GM12878 (cell line): ENCODE data around the gene ARHGAP45. TPM values are rescaled to one million over a fixed set of nuclear protein-coding genes. Genes with fewer than 3 reads are reported as not detected.
A peak's percentile ranks its signal among the peaks of the same experiment; 100 is the strongest.

ENCODE experiments used
- ATF7 ChIP-seq: fragments of 450-650 bp; IDR thresholded peaks from 2 replicates; pipeline ENCODE4 v1.6.1; 2016; ENCODE audit warnings: low read depth, mild to moderate bottlenecking
- EED ChIP-seq: sonication (generic); IDR thresholded peaks from 2 replicates; pipeline ENCODE4 v1.6.1; 2016; ENCODE audit warnings: antibody characterized with exemption, low read depth
- EP300 ChIP-seq, 2 experiments: fragments of 150-350 bp in 1 of 2; IDR thresholded peaks; 2 replicates each; pipeline ENCODE4 v1.6.1; 2011 to 2012; ENCODE audit warnings: low read depth in 2 of 2, low read length in 2 of 2, borderline replicate concordance in 1 of 2, improper control_type of control experiment in 1 of 2, inconsistent platforms in 1 of 2; ENCODE audit not compliant: control insufficient read depth in 1 of 2
- ESRRA ChIP-seq: IDR thresholded peaks from 2 replicates; pipeline ENCODE4 v1.6.1; 2012; ENCODE audit warnings: mild to moderate bottlenecking, low read length, improper control_type of control experiment
- FOXM1 ChIP-seq: IDR thresholded peaks from 2 replicates; pipeline ENCODE4 v1.6.1; 2012; ENCODE audit warnings: low read depth, mild to moderate bottlenecking, inconsistent platforms, low read length, moderate library complexity
- GATAD2B ChIP-seq: fragments of 450-650 bp; conservative IDR thresholded peaks from 2 replicates; pipeline ENCODE4 v1.6.1; 2017; ENCODE audit warnings: low read depth, mild to moderate bottlenecking, moderate library complexity
- IKZF1 ChIP-seq: fragments of 450-650 bp; conservative IDR thresholded peaks from 2 replicates; pipeline ENCODE4 v1.6.1; 2017; ENCODE audit warnings: antibody characterized with exemption, mild to moderate bottlenecking
- IKZF2 ChIP-seq, 2 experiments: fragments of 450-650 bp; IDR thresholded peaks; 2 replicates each; pipeline ENCODE4 v1.6.1; 2017; ENCODE audit warnings: mild to moderate bottlenecking in 2 of 2, moderate library complexity in 2 of 2
- IRF4 ChIP-seq: IDR thresholded peaks from 2 replicates; pipeline ENCODE4 v1.6.1; 2011; ENCODE audit warnings: low read depth, low read length
- JUNB ChIP-seq: IDR thresholded peaks from 2 replicates; pipeline ENCODE4 v1.6.1; 2016; ENCODE audit warnings: antibody characterized with exemption, mild to moderate bottlenecking
- NFYB ChIP-seq: IDR thresholded peaks from 2 replicates; pipeline ENCODE4 v1.6.1; 2011; ENCODE audit warnings: low read depth, mild to moderate bottlenecking, low read length, improper control_type of control experiment, moderate library complexity; ENCODE audit not compliant: insufficient read depth
- NRF1 ChIP-seq: conservative IDR thresholded peaks from 2 replicates; pipeline ENCODE4 v1.6.1; 2011; ENCODE audit warnings: mild to moderate bottlenecking, low read depth, low read length, improper control_type of control experiment
- POLR2A ChIP-seq: IDR thresholded peaks from 2 replicates; pipeline ENCODE4 v1.6.1; 2011; ENCODE audit warnings: low read depth, mild to moderate bottlenecking, low read length
- RELA ChIP-seq: fragments of 450-650 bp; IDR thresholded peaks from 2 replicates; pipeline ENCODE4 v1.8.0; 2014; ENCODE audit warnings: borderline replicate concordance; ENCODE audit not compliant: partially characterized antibody
- SIN3A ChIP-seq: IDR thresholded peaks from 2 replicates; pipeline ENCODE4 v1.6.1; 2012; ENCODE audit warnings: low read depth, low read length, improper control_type of control experiment
- TCF12 ChIP-seq: IDR thresholded peaks from 2 replicates; pipeline ENCODE4 v1.6.1; 2011; ENCODE audit warnings: low read depth, mild to moderate bottlenecking, low read length
- WRNIP1 ChIP-seq: IDR thresholded peaks from 2 replicates; pipeline ENCODE4 v1.6.1; 2011; ENCODE audit warnings: low read depth, low read length, improper control_type of control experiment, borderline replicate concordance
- ZNF384 ChIP-seq: IDR thresholded peaks from 2 replicates; pipeline ENCODE4 v1.6.1; 2012; ENCODE audit warnings: low read depth, mild to moderate bottlenecking, low read length, improper control_type of control experiment, borderline replicate concordance
- ZNF622 ChIP-seq: fragments of 450-650 bp; IDR thresholded peaks from 2 replicates; pipeline ENCODE4 v1.6.1; 2017; ENCODE audit warnings: mild to moderate bottlenecking, inconsistent platforms
- polyA plus RNA-seq, 11 experiments: library from polyadenylated mRNA; depleted of rRNA in 4 of 11; unstranded in 6 of 11; stranded (reverse) in 5 of 11; fragments of >200 nt; fragmentation: Nextera tagmentation in 4 of 11; fragmentation: Illumina TruSeq in 1 of 11; extraction: Ambion mirVana in 4 of 11; extraction: Trizol in 1 of 11; gene quantifications; 1 replicate in 1 of 11; 2 replicates in 10 of 11; pipeline versions ENCODE4 v1.2.1 to v1.2.3, GENCODE V29; 2011 to 2016; ENCODE audit warnings: inconsistent platforms in 2 of 11, missing spikeins in 2 of 11, low read depth in 1 of 11
- total RNA-seq, 4 experiments: library from RNA; depleted of rRNA in 3 of 4; stranded (reverse); fragments of >200 nt in 3 of 4; fragmentation: Illumina TruSeq in 1 of 4; extraction: Trizol in 1 of 4; gene quantifications; 2 replicates each; pipeline versions ENCODE4 v1.2.1 to v1.2.3, GENCODE V29; 2013 to 2021
- TF ChIP-seq, protein P1 (sequence below): fragments of 450-650 bp; IDR thresholded peaks from 2 replicates; pipeline ENCODE4 v1.6.1; 2016; ENCODE audit warnings: mild to moderate bottlenecking
- TF ChIP-seq, protein P2 (sequence below): IDR thresholded peaks from 2 replicates; pipeline ENCODE4 v1.6.1; 2012; ENCODE audit warnings: low read depth, low read length, improper control_type of control experiment
- TF ChIP-seq, protein P3 (sequence below): fragments of 450-650 bp; IDR thresholded peaks from 2 replicates; pipeline ENCODE4 v1.6.1; 2016; ENCODE audit warnings: mild to moderate bottlenecking
- TF ChIP-seq, protein P4 (sequence below): fragments of 450-650 bp; IDR thresholded peaks from 2 replicates; pipeline ENCODE4 v1.6.1; 2017; ENCODE audit warnings: mild to moderate bottlenecking, moderate library complexity

Gene ARHGAP45
- total and polyA plus RNA-seq, 10 of the 15 experiments (the other 5 are each of a cell fraction or from before 2014, with no cell fraction given) = 1.4 to 151 (median 59.9) TPM

GRCh38 chr19:1131718-1132551 lies 65.0 kb downstream of the ARHGAP45 start (continued):
- TF ChIP-seq, protein P1, sequence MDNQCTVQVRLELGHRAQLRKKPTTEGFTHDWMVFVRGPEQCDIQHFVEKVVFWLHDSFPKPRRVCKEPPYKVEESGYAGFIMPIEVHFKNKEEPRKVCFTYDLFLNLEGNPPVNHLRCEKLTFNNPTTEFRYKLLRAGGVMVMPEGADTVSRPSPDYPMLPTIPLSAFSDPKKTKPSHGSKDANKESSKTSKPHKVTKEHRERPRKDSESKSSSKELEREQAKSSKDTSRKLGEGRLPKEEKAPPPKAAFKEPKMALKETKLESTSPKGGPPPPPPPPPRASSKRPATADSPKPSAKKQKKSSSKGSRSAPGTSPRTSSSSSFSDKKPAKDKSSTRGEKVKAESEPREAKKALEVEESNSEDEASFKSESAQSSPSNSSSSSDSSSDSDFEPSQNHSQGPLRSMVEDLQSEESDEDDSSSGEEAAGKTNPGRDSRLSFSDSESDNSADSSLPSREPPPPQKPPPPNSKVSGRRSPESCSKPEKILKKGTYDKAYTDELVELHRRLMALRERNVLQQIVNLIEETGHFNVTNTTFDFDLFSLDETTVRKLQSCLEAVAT = no peak
- TF ChIP-seq IKZF2 (IDR thresholded peaks at IDR 0.05) (peak in 1 of 2 experiments; percentile 28; a peak in 2 of 4 replicates), RELA (no peak), ESRRA (no peak), NRF1 (no peak), ATF7 (0 out of 2 replicates have a peak, but pooled peaks have one; percentile 16), GATAD2B (peak; percentile 79), POLR2A (peak; percentile 80), EP300 (IDR thresholded peaks at IDR 0.05; ENCODE audit: borderline replicate concordance in 1 of 2, control insufficient read depth in 1 of 2, low read depth in 2 of 2, low read length in 2 of 2) (no peak; a peak in 1 of 4 replicates), WRNIP1 (no peak), IRF4 (no peak), ZNF622 (no peak), IKZF1 (peak; percentile 65), NFYB (no peak), EED (peak; percentile 12; the same call in 1 of the 2 replicates), FOXM1 (no peak), TCF12 (0 out of 2 replicates have a peak, but pooled peaks have one; percentile 3), JUNB (no peak), ZNF384 (no peak), SIN3A (no peak)
- TF ChIP-seq, protein P2, sequence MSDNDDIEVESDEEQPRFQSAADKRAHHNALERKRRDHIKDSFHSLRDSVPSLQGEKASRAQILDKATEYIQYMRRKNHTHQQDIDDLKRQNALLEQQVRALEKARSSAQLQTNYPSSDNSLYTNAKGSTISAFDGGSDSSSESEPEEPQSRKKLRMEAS = peak; percentile 23; the same call in 1 of the 2 replicates
- TF ChIP-seq, protein P3, sequence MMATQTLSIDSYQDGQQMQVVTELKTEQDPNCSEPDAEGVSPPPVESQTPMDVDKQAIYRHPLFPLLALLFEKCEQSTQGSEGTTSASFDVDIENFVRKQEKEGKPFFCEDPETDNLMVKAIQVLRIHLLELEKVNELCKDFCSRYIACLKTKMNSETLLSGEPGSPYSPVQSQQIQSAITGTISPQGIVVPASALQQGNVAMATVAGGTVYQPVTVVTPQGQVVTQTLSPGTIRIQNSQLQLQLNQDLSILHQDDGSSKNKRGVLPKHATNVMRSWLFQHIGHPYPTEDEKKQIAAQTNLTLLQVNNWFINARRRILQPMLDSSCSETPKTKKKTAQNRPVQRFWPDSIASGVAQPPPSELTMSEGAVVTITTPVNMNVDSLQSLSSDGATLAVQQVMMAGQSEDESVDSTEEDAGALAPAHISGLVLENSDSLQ = no peak
- TF ChIP-seq, protein P4, sequence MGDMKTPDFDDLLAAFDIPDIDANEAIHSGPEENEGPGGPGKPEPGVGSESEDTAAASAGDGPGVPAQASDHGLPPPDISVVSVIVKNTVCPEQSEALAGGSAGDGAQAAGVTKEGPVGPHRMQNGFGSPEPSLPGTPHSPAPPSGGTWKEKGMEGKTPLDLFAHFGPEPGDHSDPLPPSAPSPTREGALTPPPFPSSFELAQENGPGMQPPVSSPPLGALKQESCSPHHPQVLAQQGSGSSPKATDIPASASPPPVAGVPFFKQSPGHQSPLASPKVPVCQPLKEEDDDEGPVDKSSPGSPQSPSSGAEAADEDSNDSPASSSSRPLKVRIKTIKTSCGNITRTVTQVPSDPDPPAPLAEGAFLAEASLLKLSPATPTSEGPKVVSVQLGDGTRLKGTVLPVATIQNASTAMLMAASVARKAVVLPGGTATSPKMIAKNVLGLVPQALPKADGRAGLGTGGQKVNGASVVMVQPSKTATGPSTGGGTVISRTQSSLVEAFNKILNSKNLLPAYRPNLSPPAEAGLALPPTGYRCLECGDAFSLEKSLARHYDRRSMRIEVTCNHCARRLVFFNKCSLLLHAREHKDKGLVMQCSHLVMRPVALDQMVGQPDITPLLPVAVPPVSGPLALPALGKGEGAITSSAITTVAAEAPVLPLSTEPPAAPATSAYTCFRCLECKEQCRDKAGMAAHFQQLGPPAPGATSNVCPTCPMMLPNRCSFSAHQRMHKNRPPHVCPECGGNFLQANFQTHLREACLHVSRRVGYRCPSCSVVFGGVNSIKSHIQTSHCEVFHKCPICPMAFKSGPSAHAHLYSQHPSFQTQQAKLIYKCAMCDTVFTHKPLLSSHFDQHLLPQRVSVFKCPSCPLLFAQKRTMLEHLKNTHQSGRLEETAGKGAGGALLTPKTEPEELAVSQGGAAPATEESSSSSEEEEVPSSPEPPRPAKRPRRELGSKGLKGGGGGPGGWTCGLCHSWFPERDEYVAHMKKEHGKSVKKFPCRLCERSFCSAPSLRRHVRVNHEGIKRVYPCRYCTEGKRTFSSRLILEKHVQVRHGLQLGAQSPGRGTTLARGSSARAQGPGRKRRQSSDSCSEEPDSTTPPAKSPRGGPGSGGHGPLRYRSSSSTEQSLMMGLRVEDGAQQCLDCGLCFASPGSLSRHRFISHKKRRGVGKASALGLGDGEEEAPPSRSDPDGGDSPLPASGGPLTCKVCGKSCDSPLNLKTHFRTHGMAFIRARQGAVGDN = no peak
